ENCODE results near the gene SH2D3C.

SH2D3C gene

GRCh38 chr9:127697575-127697974 is 80.9 kb downstream of the SH2D3C start:
- TF ChIP-seq, protein P1, sequence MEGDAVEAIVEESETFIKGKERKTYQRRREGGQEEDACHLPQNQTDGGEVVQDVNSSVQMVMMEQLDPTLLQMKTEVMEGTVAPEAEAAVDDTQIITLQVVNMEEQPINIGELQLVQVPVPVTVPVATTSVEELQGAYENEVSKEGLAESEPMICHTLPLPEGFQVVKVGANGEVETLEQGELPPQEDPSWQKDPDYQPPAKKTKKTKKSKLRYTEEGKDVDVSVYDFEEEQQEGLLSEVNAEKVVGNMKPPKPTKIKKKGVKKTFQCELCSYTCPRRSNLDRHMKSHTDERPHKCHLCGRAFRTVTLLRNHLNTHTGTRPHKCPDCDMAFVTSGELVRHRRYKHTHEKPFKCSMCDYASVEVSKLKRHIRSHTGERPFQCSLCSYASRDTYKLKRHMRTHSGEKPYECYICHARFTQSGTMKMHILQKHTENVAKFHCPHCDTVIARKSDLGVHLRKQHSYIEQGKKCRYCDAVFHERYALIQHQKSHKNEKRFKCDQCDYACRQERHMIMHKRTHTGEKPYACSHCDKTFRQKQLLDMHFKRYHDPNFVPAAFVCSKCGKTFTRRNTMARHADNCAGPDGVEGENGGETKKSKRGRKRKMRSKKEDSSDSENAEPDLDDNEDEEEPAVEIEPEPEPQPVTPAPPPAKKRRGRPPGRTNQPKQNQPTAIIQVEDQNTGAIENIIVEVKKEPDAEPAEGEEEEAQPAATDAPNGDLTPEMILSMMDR (IDR thresholded peaks at IDR 0.05) = no peak
- no peak for DNase-seq
- Histone ChIP-seq H3K4me3 (no peak overlapping the region), H3K4me1 (peaks cover 0 to 8% (median 0%) of the 10 kb centered on the region in 4 donors), H3K9me3 (no peaks in the 10 kb centered on the region), H3K27ac (peak overlapping the region in 1 of 2 donors; percentile 76), H3K27me3 (no peaks in the 10 kb centered on the region), H3K36me3 (peaks cover 0 to 6% (median 2%) of the 10 kb centered on the region in 3 donors)
- intact Hi-C loops (cut with DNase I; ENCODE audit: low total_unique reads) = no loop called here

DNA sequence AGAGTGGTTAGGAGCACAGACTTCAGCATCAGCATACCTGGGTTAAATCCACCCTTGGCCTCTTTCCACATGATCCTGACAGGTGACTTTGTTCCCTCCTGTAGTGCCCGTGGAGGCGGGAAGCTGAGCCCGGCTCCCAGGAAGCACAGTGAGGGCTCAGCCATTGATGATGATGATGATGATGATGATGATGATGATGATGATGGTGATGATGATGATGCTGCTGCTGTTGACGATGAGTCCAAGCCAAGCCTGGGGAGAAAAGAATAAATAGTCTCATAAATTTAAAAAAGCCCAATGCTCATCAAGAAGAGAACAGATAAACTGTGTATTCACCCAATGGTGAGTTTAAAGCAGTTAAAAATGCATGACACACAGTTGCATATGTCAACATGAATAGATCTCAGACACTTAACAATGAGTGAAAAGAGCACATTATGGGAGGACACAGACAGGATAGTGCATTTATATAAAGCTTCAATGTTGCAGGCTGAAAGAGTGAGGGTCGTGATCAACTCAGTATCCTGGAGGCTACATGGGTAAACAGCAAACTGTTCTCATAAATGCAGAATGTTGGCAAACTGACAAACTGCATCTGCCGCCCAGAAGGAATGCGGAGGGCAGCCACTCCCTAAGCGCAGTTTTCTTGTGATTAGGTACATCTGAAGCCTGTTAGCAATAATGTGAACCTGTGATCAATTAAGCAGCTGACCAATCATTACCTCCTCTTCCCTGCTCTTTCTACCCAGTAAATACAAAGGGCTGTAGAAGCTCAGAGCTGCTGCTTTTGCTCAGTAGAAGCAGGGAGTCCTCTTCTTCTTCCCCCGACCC is 83.4 kb downstream of the SH2D3C start:
- TF ChIP-seq, protein P1 (IDR thresholded peaks at IDR 0.05) = no peak
- no peak overlapping the region for H3K27ac ChIP-seq
- no peaks in the 10 kb centered on the region for H3K9me3 ChIP-seq
- peaks cover 11 to 31% (median 22%) of the 10 kb centered on the region in 3 donors for H3K36me3 ChIP-seq
- DNase-seq = no peak
- H3K4me3 ChIP-seq = no peak overlapping the region
- intact Hi-C loops (cut with DNase I; ENCODE audit: low total_unique reads) = no loop called here
- peaks cover 0 to 8% (median 0%) of the 10 kb centered on the region in 4 donors for H3K4me1 ChIP-seq
- no peaks in the 10 kb centered on the region for H3K27me3 ChIP-seq

- no peak for DNase-seq
- Histone ChIP-seq H3K4me1 (no peaks in the 10 kb centered on the region), H3K9me3 (no peaks in the 10 kb centered on the region), H3K27ac (no peak overlapping the region), H3K36me3 (peaks cover 11 to 45% (median 33%) of the 10 kb centered on the region in 3 donors), H3K4me3 (no peak overlapping the region), H3K27me3 (no peaks in the 10 kb centered on the region)
- intact Hi-C loops (cut with DNase I; ENCODE audit: low total_unique reads) = no loop called here
- TF ChIP-seq, protein P1 (IDR thresholded peaks at IDR 0.05) = no peak
Measured at GRCh38 chr9:127693697-127694096, 84.8 kb downstream of the SH2D3C start.

- H3K27me3 ChIP-seq = no peaks in the 10 kb centered on the region
- TF ChIP-seq, protein P1 (IDR thresholded peaks at IDR 0.05) = no peak
- H3K9me3 ChIP-seq = no peaks in the 10 kb centered on the region
- DNase-seq = no peak
- H3K36me3 ChIP-seq = peaks cover 11 to 51% (median 36%) of the 10 kb centered on the region in 3 donors
- H3K4me1 ChIP-seq = no peaks in the 10 kb centered on the region
- H3K4me3 ChIP-seq = no peak overlapping the region
- no peak overlapping the region for H3K27ac ChIP-seq
- intact Hi-C loops (cut with DNase I; ENCODE audit: low total_unique reads) = no loop called here
Measured at GRCh38 chr9:127693143-127693542, 85.3 kb downstream of the SH2D3C start.

GRCh38 chr9:127692071-127692470 is 86.4 kb downstream of the SH2D3C start:
- no peak for DNase-seq
- Histone ChIP-seq H3K4me3 (no peak overlapping the region), H3K27me3 (no peaks in the 10 kb centered on the region), H3K4me1 (no peaks in the 10 kb centered on the region), H3K9me3 (no peaks in the 10 kb centered on the region), H3K27ac (no peak overlapping the region), H3K36me3 (peaks cover 15 to 61% (median 36%) of the 10 kb centered on the region in 3 donors)
- TF ChIP-seq, protein P1 (IDR thresholded peaks at IDR 0.05) = no peak
- intact Hi-C loops (cut with DNase I; ENCODE audit: low total_unique reads) = no loop called here
